ENCODE measurements around the gene HK1. TPM values are rescaled to one million over a fixed set of nuclear protein-coding genes. Genes with fewer than 3 reads are reported as not detected.
A peak's percentile ranks its signal among the peaks of the same experiment; 100 is the strongest.
"Not testable (repeated sequence)": the region's sequence is repeated elsewhere in the genome, so short reads cannot be mapped to it uniquely, and the experiment has no call there.

The HK1 gene
- total RNA-seq, 1 experiment from 2014 or later: 102 TPM

GRCh38 chr10:69443354-69443753 lies 165.1 kb downstream of the HK1 start:
- in situ Hi-C loops (cut with HindIII; ENCODE audit: low pct_unique_long_range_greater_than_20kb, low sequenced_read_pairs): no loop called here
- no peak for DNase-seq (ENCODE audit: low read depth)

DNA sequence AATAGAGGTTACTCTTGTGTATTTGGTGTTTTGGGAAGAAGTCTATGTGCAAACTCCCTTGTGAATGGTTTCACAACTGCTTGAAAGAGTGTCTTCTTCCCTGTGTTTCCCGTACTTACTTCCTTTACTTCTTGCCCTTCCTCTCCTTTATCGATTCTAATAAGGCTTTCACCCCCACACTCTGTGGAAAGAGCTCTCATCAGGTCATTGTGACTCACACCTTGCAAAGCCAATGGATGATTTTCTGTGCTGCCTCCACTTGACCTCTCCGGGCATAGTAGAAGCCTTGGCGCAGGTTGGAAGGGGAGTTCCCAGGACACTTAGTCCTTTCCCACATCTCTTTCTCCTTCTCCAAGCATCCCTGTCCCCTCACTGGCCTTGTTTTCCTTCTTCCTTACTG lies 166.7 kb downstream of the HK1 start:
- in situ Hi-C loops (cut with HindIII; ENCODE audit: low pct_unique_long_range_greater_than_20kb, low sequenced_read_pairs): no loop called here
- DNase-seq (ENCODE audit: low read depth): peak; percentile 71

DNA sequence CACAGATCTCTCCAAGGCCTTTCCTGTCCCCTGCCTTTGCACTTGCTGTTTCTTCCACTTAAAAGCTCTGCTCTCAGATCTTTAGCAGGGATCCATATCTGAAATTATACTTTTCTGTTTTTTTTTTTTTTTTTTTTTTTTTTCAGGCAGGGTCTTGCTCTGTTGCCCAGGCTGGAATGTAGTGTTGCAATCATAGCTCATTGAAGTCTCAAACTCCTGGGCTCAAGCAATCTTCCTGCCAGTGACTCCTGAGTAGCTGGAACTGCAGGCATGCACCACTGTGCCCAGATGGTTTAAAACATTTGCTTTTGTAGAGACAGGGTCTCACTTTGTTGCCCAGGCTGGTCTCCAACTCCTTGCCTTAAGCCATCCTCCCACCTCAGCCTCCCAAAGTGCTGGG lies 167.9 kb downstream of the HK1 start:
- in situ Hi-C loops (cut with HindIII; ENCODE audit: low pct_unique_long_range_greater_than_20kb, low sequenced_read_pairs): no loop called here
- no peak for DNase-seq (ENCODE audit: low read depth)

DNA sequence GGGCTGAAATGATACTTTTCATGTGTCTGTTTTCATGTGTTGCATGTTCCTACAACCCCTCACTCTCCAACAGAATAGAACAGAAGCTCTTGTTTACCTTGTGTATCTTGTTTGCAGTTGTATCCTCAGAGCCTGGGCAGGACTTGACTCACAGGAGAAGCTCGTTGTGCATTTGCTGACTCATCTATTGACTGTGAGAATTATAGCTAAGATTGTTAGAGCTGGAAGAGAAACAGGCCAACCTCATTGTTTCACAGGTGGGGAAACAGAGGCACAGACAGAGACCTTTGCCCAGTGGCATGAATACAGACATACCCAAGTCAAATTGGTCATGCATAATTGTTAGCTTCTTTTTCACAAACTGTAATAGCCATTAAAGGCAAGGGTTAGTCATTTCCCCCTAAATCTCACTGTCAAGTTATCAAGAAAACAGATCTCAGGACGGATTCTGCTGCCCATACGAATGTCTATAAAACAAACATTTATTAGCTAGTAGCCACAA lies 168.4 kb downstream of the HK1 start:
- peak; percentile 77 for DNase-seq (ENCODE audit: low read depth)
- in situ Hi-C loops (cut with HindIII; ENCODE audit: low pct_unique_long_range_greater_than_20kb, low sequenced_read_pairs): no loop called here

DNA sequence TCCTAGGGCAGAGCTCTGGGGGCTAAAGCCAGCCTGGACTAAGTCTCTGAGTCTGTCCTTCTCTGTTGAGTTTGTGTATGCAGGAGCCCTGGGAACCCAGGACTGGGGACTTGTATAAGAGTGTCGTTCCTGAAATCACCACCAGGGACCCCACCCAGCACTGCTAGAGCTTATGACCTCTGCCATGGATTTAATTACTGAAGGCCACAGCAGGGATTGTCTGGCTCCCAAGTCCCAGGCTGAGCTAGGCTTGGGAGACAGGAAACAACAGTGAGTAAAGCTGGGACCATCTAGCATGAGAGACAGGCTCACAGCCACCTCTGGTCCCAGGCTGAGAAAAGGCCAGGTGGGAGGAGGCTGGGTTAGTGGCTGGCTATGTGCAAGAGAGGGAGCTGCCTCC lies 171.5 kb downstream of the HK1 start:
- peak; percentile 75 for DNase-seq (ENCODE audit: low read depth)
- in situ Hi-C loops (cut with HindIII; ENCODE audit: low pct_unique_long_range_greater_than_20kb, low sequenced_read_pairs): no loop called here

DNA sequence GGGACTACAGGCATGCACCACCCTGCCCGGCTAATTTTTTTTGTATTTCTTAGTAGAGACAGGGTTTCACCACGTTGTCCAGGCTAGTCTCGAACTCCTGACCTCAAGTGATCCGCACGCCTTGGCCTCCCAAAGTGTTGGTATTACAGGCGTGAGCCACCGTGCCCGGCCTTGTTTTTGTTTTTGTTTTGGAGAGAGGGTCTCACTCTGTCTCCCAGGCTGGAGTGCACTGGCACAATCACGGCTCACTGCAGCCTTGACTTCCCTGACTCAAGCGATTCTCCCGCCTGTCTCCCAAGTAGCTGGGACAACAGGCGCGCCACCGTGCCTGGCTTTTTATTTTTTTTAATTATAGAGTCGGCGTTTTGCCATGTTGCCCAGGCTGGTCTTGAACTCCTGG lies 172.1 kb downstream of the HK1 start:
- DNase-seq (ENCODE audit: low read depth); in situ Hi-C loops (cut with HindIII; ENCODE audit: low pct_unique_long_range_greater_than_20kb, low sequenced_read_pairs): not testable (repeated sequence)

DNA sequence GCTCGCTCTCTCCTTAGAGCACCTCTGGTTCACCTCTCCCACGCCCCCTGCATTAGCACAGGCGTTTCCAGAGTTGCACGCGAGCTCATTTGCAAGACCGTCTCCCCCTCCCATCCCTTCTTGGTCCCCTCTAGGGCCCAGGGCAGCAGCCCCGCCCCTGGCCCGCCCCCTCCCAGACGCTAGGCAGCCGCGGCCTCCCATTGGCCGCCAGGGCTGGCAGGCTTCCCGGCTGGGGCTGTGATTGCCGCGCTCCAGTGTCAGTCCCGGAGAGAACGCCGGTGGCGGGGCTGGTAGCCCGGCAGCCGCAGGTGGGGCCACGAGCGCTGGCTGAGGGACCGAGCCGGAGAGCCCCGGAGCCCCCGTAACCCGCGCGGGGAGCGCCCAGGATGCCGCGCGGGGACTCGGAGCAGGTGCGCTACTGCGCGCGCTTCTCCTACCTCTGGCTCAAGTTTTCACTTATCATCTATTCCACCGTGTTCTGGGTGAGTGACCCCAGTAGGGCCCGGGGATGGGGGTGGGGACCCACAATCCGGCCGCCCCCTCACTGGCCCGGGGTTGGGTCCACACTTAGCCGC lies 173.0 kb downstream of the HK1 start, which contains the start of gene TSPAN15:
Gene TSPAN15 (plus strand): TSS at position 257 of the 575 bp plus-strand sequence. CDS start 130 bp downstream, at position 387.
- DNase-seq (ENCODE audit: low read depth): no peak
- in situ Hi-C loops (cut with HindIII; ENCODE audit: low pct_unique_long_range_greater_than_20kb, low sequenced_read_pairs): no loop called here

Other genes with a start within 250 kb of the HK1 start
- 288 and 293 TPM in 2 replicates for gene SRGN, start 190.4 kb upstream of the HK1 start, total RNA-seq (2014; rRNA removed; shearing (Covaris generic); ENCODE audit: low replicate concordance)
- 20.1 and 25.2 TPM in 2 replicates for gene VPS26A, start 154.3 kb upstream of the HK1 start, total RNA-seq (2014; rRNA removed; shearing (Covaris generic); ENCODE audit: low replicate concordance)
- gene SUPV3L1, start 98.3 kb upstream of the HK1 start, total RNA-seq (2014; rRNA removed; shearing (Covaris generic); ENCODE audit: low replicate concordance): 18.0 and 23.5 TPM in 2 replicates
- gene HKDC1, start 58.2 kb upstream of the HK1 start, total RNA-seq (2014; rRNA removed; shearing (Covaris generic); ENCODE audit: low replicate concordance): 52.3 and 68.0 TPM in 2 replicates
- not detected in 2 replicates for gene TACR2, start 138.4 kb downstream of the HK1 start, total RNA-seq (2014; rRNA removed; shearing (Covaris generic); ENCODE audit: low replicate concordance)
- gene TSPAN15, start 173.0 kb downstream of the HK1 start, total RNA-seq (2014; rRNA removed; shearing (Covaris generic); ENCODE audit: low replicate concordance): 29.9 and 51.0 TPM in 2 replicates

Measured in Caki2 (cell line).